ENCODE measurements around the gene CEACAM6.
"Not testable (repeated sequence)": the region's sequence is repeated elsewhere in the genome, so short reads cannot be mapped to it uniquely, and the experiment has no call there.

Gene CEACAM6

DNA sequence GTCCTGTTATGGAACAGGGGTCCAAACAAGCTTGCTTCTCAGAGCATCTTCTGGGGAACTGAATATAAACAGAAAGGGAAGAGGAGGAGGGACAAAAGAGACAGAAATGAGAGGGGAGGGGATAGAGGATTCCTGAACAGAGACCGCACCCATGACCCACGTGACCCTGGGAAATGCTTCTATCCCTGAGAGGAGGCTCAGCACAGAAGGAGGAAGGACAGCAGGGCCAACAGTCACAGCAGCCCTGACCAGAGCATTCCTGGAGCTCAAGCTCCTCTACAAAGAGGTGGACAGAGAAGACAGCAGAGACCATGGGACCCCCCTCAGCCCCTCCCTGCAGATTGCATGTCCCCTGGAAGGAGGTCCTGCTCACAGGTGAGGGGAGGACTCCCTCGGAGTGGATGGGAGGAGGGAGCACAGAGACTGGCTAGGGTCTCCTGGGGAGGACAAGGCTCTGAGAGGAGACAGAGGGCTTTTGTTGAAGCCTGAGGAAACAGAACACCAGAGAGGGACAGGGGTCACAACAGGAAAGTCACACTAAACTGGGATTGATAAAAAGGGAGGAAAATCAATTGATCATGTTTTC, at the start of gene CEACAM6:
TSS of gene CEACAM6 (plus strand) at position 203 of the 586 bp plus-strand sequence. CDS start at position 312, 109 bp downstream.
- DNase-seq (ENCODE audit: low read depth): no peak

DNA sequence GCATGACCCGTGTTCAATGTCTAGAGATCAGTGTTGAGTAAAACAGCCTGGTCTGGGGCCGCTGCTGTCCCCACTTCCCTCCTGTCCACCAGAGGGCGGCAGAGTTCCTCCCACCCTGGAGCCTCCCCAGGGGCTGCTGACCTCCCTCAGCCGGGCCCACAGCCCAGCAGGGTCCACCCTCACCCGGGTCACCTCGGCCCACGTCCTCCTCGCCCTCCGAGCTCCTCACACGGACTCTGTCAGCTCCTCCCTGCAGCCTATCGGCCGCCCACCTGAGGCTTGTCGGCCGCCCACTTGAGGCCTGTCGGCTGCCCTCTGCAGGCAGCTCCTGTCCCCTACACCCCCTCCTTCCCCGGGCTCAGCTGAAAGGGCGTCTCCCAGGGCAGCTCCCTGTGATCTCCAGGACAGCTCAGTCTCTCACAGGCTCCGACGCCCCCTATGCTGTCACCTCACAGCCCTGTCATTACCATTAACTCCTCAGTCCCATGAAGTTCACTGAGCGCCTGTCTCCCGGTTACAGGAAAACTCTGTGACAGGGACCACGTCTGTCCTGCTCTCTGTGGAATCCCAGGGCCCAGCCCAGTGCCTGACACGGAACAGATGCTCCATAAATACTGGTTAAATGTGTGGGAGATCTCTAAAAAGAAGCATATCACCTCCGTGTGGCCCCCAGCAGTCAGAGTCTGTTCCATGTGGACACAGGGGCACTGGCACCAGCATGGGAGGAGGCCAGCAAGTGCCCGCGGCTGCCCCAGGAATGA, 48.4 kb upstream of the CEACAM6 start:
- peak; percentile 43 for DNase-seq (ENCODE audit: low read depth)

DNA sequence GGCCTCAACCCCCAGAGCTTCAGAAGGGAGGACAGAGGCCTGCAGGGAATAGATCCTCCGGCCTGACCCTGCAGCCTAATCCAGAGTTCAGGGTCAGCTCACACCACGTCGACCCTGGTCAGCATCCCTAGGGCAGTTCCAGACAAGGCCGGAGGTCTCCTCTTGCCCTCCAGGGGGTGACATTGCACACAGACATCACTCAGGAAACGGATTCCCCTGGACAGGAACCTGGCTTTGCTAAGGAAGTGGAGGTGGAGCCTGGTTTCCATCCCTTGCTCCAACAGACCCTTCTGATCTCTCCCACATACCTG, 47.9 kb upstream of the CEACAM6 start:
- no peak for DNase-seq (ENCODE audit: low read depth)

DNA sequence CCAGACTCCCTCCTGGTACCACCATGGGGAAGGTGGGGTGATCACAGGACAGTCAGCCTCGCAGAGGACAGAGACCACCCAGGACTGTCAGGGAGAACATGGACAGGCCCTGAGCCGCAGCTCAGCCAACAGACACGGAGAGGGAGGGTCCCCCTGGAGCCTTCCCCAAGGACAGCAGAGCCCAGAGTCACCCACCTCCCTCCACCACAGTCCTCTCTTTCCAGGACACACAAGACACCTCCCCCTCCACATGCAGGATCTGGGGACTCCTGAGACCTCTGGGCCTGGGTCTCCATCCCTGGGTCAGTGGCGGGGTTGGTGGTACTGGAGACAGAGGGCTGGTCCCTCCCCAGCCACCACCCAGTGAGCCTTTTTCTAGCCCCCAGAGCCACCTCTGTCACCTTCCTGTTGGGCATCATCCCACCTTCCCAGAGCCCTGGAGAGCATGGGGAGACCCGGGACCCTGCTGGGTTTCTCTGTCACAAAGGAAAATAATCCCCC, 47.4 kb upstream of the CEACAM6 start:
- DNase-seq (ENCODE audit: low read depth): no peak

DNA sequence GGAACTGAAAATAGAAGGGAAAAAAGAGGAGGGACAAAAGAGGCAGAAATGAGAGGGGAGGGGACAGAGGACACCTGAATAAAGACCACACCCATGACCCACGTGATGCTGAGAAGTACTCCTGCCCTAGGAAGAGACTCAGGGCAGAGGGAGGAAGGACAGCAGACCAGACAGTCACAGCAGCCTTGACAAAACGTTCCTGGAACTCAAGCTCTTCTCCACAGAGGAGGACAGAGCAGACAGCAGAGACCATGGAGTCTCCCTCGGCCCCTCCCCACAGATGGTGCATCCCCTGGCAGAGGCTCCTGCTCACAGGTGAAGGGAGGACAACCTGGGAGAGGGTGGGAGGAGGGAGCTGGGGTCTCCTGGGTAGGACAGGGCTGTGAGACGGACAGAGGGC, 46.8 kb upstream of the CEACAM6 start, which contains the start of gene CEACAM5:
TSS of gene CEACAM5 (plus strand) at position 146 of the 400 bp plus-strand sequence. CDS start at position 252, 106 bp downstream.
- no peak for DNase-seq (ENCODE audit: low read depth)

DNA sequence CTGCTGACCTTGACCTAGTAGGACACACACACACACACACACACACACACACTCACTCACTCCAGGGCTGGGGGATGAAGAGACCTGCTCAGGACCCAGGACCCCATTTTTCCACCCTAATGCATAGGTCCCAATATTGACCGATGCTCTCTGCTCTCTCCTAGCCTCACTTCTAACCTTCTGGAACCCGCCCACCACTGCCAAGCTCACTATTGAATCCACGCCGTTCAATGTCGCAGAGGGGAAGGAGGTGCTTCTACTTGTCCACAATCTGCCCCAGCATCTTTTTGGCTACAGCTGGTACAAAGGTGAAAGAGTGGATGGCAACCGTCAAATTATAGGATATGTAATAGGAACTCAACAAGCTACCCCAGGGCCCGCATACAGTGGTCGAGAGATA, 45.8 kb upstream of the CEACAM6 start:
- DNase-seq (ENCODE audit: low read depth): not testable (repeated sequence)

DNA sequence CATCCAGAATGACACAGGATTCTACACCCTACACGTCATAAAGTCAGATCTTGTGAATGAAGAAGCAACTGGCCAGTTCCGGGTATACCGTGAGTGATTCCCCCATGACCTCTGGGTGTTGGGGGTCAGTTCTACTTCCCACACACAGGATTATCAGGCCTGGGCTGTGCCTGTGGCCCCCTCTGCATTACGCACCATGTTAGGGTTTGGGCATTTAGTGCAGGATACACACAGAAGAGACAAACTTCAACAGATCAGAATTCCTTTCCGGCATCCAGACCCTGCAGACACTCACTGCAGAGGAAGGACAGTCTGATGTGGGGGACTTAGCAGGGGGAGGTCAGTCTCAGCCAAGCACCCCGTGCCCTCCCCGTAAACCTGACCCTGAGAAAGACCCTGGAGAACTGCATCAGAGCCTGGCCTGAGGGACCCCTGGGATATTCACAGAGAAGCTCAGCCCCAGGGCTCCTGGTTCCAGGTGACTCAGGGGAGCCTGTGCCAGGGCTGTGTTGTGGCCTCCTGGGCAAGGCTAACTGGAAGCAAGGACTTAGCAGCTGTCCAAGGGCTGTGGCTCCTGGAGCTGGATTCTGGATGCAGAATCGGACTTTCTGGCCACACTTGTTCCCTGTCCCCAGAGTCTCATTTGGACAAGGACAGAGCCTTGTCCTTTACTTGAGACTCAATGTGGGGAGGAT, 45.2 kb upstream of the CEACAM6 start:
- DNase-seq (ENCODE audit: low read depth): no peak

DNA sequence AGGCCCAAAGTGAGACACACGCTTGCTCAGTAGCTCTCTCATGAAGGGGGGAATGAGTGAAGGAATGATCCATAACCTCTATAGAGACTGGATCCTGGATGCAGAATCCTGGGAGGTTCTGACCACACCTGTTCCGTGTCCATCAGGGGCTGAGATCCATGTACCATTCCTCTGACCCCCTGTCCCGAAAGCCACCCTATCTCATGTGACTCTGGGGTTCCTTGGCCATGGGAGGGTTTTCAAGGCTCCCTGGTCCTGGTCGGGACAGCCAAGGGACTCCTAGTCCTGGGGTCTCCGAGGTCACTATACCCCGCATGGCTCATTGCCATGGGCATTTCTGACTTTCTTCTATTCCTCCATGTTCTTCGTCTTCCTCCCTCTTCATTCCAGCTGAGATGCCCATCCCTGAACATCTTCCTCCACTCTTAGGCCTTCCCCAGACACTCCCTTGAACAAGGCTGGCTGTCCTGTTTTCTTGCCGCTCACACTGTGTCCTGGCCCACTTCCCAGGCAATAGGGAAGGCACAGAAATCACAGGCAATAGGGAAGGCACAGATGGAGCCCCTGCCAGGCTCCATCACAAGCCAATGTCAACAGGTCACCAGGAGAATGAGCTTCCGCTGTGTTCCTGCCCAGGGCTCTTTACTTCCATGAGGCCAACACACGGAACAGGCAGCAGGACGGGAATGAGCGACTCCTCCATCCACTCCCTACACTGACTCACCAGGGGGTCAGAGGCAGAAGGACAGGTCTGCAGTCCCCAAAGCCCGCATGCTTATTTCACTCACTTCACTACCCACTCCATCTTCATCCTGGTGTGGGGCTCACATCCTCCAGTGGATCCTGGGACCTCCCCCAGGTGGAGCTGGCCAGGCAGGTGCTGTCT, 43.7 kb upstream of the CEACAM6 start:
- no peak for DNase-seq (ENCODE audit: low read depth)

DNA sequence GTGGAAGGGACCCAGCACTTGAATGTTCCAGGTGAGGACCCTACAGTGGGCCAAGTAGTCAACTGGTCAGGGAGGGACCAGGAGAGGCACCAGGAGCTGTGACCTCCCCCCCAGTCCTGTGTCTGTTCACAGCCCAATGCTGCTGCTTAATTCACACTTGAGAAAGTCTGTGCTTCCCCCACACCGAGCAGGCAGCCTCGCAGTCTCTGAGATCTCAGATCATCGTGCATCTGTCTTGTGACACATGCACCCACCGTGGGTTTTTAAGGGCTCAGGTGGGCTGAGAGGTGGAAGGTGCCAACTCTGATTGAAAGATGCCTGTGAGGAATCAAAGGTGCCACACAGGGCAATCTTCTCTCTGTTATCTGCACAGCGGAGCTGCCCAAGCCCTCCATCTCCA, 40.7 kb upstream of the CEACAM6 start:
- no peak for DNase-seq (ENCODE audit: low read depth)

DNA sequence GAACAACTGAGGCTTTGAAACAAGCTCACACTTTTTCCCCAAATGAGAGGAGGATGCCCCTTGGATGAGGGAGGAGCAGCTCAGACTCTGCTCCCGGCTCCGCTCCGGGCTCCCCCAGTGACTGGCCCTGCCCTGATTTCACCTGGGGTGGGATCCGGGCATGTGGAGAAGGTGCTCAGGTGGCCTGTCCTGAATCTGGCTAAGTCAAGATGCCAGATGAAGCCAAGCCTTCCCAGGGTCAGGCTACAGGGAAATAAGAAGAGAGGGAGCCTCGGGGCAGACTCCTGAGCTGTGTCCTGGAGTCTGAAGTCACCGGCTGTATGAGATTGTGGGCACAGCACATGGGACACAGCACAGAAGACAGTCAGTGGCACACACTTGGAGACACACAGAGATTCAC, 36.6 kb upstream of the CEACAM6 start:
- no peak for DNase-seq (ENCODE audit: low read depth)

DNA sequence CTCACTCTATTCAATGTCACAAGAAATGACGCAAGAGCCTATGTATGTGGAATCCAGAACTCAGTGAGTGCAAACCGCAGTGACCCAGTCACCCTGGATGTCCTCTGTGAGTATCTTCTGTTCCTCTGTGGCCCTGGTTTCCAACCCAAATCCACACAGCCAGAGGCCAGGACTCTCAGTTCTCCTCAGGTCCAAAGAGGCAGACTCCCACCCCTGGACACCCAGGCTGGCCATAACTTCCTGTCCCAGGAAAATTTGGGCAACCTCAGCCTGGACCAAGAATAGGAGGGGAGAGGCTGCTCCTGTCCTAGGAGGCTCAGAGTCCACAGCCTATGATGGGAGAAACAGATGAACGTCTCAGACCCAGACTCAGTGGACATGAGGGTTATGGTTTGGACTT, 35.2 kb upstream of the CEACAM6 start:
- DNase-seq (ENCODE audit: low read depth): no peak

DNA sequence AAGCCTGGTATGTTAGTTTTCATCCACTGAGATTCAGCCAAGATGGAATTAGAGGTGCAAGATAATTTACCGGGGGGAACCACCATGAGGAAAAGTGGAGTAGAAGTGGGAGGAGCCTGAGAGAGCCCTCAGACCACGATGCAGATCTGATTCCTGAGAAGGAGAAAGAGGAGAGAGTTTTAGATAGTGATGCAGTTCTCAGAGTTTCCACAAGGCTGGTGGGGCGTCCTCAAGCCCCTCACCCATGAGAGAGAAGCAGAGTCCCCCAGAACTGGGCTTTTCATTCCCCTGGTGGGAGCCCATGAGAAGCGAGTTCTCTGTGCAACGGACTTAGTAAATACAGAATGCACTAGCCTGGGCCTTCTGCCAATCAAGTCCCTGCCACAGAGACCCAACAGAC, 28.8 kb upstream of the CEACAM6 start:
- DNase-seq (ENCODE audit: low read depth): no peak

DNA sequence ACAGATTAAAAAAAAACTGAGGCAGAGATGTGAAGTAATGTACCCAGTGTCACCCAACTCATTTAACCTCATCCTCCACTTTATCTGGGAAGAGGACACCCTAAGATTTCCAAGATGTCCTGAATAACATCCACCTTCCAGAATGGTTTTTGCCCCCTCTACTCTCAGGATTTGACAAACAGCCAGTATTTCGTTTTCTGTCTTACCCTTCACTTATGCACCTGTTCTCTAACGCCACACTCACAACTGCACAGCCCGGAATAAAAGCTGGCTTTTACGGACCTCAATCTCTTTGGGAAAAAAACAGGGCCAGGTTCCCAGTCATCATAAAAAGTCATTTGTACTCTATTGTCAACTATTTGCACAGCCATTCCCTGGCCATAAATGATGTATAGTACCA, 21.2 kb upstream of the CEACAM6 start:
- DNase-seq (ENCODE audit: low read depth): no peak

DNA sequence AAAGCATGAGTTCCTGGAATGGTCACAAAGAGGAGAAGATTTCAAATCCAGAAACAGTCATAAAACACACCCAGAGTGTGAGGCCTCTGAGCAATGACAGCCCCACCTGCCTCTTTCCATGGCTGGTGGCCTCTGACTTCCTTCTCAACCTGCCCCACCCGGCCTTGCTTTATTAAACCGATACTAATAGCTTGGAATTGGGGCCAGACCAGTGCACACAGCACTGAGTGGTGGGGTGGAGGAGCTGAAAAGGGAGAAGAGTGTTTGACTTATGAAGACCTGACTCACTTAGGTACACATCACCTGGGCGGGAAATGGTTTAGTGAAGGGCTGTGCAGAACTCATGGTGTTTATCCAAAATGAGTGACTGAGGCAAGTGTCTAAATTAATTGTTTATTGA, 20.7 kb upstream of the CEACAM6 start:
- no peak for DNase-seq (ENCODE audit: low read depth)

DNA sequence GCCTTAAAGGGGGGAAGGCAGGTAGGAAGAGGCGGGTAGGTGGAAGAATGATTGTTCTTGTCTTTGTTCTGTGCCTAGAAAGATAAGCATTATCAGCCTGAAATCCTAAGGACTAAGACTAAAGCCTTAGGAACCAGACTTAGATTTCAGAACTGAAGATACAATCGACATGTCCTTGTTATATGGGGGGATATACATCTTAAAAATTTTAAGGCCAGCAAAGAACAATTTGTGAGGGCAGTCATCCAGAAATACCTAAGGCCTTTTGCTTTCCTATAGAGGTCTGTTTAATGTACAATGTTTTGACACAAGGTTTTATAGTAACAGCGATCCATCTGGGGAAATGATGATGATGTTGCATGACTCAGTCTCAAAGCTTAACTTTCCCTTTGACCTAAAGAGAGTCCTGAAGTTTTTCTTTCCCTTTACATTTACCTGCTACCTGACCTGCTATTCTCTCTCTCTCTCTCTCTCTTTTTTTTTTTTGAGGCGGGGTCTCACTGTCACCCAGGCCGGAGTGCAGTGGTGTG, 20.2 kb upstream of the CEACAM6 start:
- no peak for DNase-seq (ENCODE audit: low read depth)

DNA sequence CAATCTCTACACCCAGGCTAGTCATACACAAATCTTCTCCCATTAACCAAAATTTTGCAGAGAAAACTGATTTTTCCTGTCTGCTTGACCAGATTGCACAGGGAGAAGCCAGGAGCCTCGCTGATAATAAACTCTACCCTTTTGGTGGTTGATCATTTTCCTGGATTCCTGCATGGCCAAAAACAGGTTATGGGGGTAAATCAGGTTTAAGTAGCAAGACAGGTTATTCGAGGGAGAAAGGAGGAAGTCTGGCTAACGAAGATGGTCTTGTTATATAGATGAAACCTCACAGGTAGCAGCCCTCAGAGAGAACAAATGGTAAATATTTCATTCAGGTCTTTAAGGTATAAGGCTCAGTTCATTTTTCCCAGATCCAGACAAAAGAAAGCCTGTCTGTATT, 16.0 kb upstream of the CEACAM6 start:
- DNase-seq (ENCODE audit: low read depth): no peak

DNA sequence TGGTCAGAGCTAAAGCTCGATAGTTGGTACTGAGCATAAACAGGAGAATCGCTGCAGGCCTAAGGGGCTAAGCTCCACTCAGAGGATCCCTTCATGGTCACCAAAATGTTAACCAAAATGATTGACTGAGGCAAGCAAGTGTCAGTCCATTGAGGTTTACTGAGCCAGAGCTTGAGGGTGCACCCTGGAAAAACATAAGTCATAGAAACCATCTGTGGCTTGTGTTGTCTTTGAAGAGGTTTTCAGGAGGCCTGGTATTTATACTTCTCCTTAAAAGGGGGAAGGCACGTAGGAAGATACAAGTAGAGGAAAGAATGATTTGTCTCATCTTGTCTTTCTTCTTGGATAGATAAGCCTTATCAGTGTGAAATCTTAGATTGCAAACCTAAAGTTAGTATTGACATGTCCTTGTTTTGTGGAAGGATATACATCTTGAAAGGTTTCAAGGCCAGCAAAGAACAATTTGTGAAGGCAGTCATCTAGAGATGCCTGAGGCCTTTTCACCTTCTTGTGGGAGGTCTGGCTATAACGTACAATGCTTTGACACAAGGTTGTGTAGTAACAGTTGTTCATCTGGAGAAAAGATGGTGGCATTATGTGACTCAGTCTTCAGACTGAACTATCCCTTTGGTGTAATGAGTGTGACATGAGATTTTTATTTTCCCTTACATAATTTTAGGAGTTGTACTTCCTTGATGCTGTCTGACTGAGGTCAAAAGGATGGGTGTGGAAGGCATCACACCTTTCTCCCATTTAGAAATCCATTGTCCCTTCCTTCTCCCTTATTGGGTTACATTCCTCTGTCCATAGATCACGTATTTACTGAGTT, 14.7 kb upstream of the CEACAM6 start:
- no peak for DNase-seq (ENCODE audit: low read depth)

DNA sequence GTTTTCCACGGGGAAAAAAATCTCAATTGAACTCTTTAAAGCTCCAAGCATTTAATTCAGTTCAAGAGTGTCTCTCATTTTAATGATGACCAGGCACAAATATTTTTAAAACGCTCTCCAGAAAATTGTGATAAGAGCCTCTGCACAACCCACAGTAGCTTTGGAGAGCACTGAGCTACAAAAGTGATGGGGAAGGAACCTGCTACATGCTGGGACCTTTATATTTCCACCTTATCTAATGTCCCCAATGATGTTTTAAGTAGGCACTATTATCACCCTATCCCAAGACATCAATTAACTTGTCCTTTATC, 14.1 kb upstream of the CEACAM6 start:
- no peak for DNase-seq (ENCODE audit: low read depth)

DNA sequence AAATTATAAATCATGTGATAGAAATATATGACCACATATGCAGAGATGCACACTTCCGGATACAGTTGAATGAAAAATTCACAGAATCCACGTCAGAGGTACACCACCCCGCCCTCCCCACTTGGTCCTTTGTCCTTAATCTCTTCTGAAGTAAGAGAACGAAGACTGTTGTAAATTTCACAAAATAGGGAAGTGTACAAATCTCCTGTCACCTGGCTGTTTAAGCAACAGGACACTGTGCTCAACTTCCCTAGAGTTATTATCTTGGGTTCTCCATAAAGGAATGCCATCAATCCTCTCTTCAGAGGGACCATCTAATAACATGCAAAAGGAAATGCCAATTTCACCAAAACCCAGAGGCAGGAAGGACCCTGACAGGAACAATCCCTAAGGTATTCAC, 10.5 kb upstream of the CEACAM6 start:
- DNase-seq (ENCODE audit: low read depth): no peak

DNA sequence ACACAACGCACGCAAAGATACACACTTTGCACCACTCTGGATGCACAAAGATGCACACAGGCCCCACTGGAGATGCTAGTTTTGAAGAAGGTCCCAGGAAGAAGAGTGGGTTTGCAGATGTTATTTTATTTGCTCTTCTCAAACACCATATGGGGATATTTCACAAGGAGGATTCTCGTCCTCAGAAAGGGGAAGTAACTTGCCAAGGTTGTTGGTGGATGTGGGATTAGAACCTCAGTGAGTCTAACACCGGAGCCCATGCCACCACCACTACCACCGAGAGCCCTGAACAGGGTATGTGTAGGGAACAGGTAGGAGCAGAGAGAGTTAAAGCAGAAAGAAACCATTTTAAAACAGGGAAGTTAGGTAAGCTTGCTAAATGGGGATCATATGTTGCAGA, 9.6 kb upstream of the CEACAM6 start:
- DNase-seq (ENCODE audit: low read depth): no peak

DNA sequence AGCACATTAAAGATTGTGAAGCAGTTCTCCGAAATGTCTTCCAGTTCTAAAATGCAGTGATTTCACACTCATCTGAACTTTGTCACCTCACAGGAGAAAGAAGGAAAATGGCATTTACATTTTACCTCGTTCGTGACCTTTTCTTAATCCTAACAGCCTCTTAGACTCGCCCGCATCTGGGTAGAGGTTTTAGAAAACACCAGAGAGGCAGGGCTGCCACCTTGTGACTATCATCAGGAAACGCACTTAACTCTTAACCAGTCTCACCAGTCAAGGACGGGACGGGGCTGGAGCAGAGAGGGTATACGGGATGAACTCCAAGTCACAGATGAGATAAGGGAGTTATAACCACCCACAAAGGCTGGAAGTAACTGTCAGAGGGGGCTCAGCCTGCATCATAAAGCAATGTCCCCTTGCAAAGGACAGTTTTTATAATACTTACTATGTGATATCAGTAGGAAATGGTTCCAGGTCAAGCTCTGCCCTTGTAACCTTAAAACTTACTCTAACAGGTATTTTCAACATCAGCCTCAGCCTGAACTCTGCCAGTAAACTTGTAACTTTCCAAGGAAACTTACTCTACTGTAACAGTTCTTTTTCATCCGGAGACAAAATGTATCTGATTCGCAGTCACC, 8.6 kb upstream of the CEACAM6 start:
- DNase-seq (ENCODE audit: low read depth): no peak

All from activated T-helper 1 cell treated with Interleukin-2 at 50 U/mL for 16 hours (primary cell).